ENCODE results near the gene GAS7. TPM values are rescaled to one million over a fixed set of nuclear protein-coding genes. Genes with fewer than 3 reads are reported as not detected.

GAS7 gene
- total and polyA plus RNA-seq, 10 of the 15 experiments (the other 5 are each of a cell fraction or from before 2014, with no cell fraction given), result 2.3 to 53.4 (median 24.0) TPM

DNA sequence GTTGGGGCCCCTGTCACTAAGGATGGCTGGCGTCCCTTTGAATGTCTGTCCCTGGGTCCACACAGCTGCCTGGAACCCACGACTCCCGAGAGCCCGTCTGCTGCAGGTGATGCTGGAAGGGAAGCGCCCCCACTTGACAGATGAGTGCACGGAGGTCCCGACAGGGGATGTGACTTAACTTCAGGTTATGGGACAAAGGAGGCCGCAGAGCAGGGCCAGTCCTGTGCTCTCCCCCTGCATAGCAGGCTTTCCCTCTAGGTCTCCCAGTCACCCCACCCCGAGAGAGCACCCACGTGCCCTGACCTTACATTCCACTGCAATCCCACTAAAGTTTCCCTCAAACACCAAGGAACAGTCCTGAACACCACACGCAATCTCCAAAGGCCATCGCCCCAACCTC lies 287.3 kb downstream of the GAS7 start:
- no peaks in the 10 kb centered on the region for H3K79me2 ChIP-seq (ENCODE audit: control insufficient read depth, insufficient read depth, low read length)
- intact Hi-C loops (cut with micrococcal nuclease; ENCODE audit: unreplicated experiment), result no loop called here
- ChIA-PET POLR2A (no interaction called here), RAD21 (ENCODE audit: unreplicated experiment) (no interaction called here), CTCF (no interaction called here), SMC1A (ENCODE audit: uncharacterized antibody, unreplicated experiment) (no interaction called here)
- H3K4me2 ChIP-seq (ENCODE audit: control insufficient read depth, insufficient read depth), result no peak overlapping the region
- no peak overlapping the region for H3K27ac ChIP-seq (ENCODE audit: control insufficient read depth, insufficient read depth)
- no peak overlapping the region for H2AFZ ChIP-seq (ENCODE audit: control insufficient read depth, low read depth, low read length)
- TF ChIP-seq MEF2B (IDR thresholded peaks at IDR 0.05; ENCODE audit: partially characterized antibody, poor library complexity, severe bottlenecking) (no peak), KLF5 (IDR thresholded peaks at IDR 0.05; ENCODE audit: partially characterized antibody) (no peak), POLR2A (IDR thresholded peaks at IDR 0.05; ENCODE audit: low read depth, low read length) (no peak), RFX5 (IDR thresholded peaks at IDR 0.05; ENCODE audit: low read depth, low read length) (no peak), TCF7 (IDR thresholded peaks at IDR 0.05; ENCODE audit: borderline replicate concordance) (no peak), FOXM1 (IDR thresholded peaks at IDR 0.05; ENCODE audit: low read depth, low read length) (no peak)
- no peaks in the 10 kb centered on the region for H3K4me1 ChIP-seq (ENCODE audit: control insufficient read depth, insufficient read depth, low read length)
- H3K9ac ChIP-seq (ENCODE audit: control insufficient read depth, insufficient read depth, low read length), result no peak overlapping the region
- H4K20me1 ChIP-seq (ENCODE audit: control insufficient read depth, insufficient read depth), result no peaks in the 10 kb centered on the region
- no peak overlapping the region for H3K4me3 ChIP-seq
- DNase-seq (ENCODE audit: low read depth, low spot score), result no peak
- BruUV-seq (replicated peaks), result no TSS peak
- no peaks in the 10 kb centered on the region; a peak in 1 of 4 replicates for H3K36me3 ChIP-seq (ENCODE audit: control insufficient read depth in 2 of 2, insufficient read depth in 2 of 2, low read length in 1 of 2)
- ATAC-seq, result no peak
- H3K27me3 ChIP-seq (replicated peaks in 1 of 2; ENCODE audit: control insufficient read depth in 2 of 2, insufficient read depth in 2 of 2, low read length in 1 of 2), result peaks cover 0 to 2% of the 10 kb centered on the region in 2 experiments; a peak in 2 of 4 replicates
- WGBS (ENCODE audit: insufficient coverage, insufficient replicate concordance, low lambda C conversion rate, missing lambda C conversion rate), result 32% methylated on average over 12 of the region's 12 CpGs
- no peak for FAIRE-seq
- no peaks in the 10 kb centered on the region for H3K9me3 ChIP-seq (replicated peaks; ENCODE audit: control insufficient read depth, insufficient read depth, low read length)
- in situ Hi-C loops (cut with MboI), result no loop called here

DNA sequence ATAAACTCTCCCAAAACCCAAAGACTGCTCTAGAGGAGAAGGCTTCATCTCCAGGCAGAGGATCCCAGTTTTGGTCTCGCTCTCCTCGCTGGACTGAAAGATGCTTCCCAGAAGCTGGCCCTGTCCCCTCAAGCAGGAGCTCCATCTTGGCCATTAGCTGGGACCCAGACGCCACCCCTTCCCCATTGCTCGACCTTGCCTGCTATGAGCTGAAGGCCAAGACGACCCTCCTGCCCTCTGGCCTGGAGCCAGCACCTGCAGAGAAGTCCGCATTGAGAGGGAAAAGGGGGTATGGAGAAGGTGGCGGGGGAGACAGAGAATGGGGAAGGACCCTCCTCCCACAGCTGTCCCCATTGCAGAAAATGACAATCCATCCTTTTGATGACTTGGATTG lies 289.8 kb downstream of the GAS7 start:
- in situ Hi-C loops (cut with MboI), result no loop called here
- intact Hi-C loops (cut with micrococcal nuclease; ENCODE audit: unreplicated experiment), result no loop called here
- TF ChIP-seq EP300 (IDR thresholded peaks at IDR 0.05; ENCODE audit: borderline replicate concordance in 1 of 2, control insufficient read depth in 1 of 2, low read depth in 2 of 2, low read length in 2 of 2) (no peak), POLR2A (IDR thresholded peaks at IDR 0.05; ENCODE audit: low read depth, low read length) (no peak), PML (IDR thresholded peaks at IDR 0.05; ENCODE audit: low read length) (no peak), SMARCA5 (IDR thresholded peaks at IDR 0.05) (no peak), NR2C2 (IDR thresholded peaks at IDR 0.05; ENCODE audit: borderline replicate concordance, control insufficient read depth, insufficient read length, low read depth) (no peak), MYC (IDR thresholded peaks at IDR 0.05; ENCODE audit: insufficient read depth, insufficient read length, insufficient replicate concordance, low read length, severe bottlenecking) (no peak)
- TF ChIP-seq, protein P1, sequence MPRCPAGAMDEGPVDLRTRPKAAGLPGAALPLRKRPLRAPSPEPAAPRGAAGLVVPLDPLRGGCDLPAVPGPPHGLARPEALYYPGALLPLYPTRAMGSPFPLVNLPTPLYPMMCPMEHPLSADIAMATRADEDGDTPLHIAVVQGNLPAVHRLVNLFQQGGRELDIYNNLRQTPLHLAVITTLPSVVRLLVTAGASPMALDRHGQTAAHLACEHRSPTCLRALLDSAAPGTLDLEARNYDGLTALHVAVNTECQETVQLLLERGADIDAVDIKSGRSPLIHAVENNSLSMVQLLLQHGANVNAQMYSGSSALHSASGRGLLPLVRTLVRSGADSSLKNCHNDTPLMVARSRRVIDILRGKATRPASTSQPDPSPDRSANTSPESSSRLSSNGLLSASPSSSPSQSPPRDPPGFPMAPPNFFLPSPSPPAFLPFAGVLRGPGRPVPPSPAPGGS (IDR thresholded peaks at IDR 0.05; ENCODE audit: borderline replicate concordance, insufficient read depth, low read depth, low read length, poor library complexity, severe bottlenecking), result no peak
- TF ChIP-seq, protein P2, sequence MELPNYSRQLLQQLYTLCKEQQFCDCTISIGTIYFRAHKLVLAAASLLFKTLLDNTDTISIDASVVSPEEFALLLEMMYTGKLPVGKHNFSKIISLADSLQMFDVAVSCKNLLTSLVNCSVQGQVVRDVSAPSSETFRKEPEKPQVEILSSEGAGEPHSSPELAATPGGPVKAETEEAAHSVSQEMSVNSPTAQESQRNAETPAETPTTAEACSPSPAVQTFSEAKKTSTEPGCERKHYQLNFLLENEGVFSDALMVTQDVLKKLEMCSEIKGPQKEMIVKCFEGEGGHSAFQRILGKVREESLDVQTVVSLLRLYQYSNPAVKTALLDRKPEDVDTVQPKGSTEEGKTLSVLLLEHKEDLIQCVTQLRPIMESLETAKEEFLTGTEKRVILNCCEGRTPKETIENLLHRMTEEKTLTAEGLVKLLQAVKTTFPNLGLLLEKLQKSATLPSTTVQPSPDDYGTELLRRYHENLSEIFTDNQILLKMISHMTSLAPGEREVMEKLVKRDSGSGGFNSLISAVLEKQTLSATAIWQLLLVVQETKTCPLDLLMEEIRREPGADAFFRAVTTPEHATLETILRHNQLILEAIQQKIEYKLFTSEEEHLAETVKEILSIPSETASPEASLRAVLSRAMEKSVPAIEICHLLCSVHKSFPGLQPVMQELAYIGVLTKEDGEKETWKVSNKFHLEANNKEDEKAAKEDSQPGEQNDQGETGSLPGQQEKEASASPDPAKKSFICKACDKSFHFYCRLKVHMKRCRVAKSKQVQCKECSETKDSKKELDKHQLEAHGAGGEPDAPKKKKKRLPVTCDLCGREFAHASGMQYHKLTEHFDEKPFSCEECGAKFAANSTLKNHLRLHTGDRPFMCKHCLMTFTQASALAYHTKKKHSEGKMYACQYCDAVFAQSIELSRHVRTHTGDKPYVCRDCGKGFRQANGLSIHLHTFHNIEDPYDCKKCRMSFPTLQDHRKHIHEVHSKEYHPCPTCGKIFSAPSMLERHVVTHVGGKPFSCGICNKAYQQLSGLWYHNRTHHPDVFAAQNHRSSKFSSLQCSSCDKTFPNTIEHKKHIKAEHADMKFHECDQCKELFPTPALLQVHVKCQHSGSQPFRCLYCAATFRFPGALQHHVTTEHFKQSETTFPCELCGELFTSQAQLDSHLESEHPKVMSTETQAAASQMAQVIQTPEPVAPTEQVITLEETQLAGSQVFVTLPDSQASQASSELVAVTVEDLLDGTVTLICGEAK (IDR thresholded peaks at IDR 0.05; ENCODE audit: borderline replicate concordance), result no peak

More for the DNA sequence above, 289.8 kb downstream of the GAS7 start:
- H3K9ac ChIP-seq (ENCODE audit: control insufficient read depth, insufficient read depth, low read length), result no peak overlapping the region
- H3K27me3 ChIP-seq (replicated peaks in 1 of 2; ENCODE audit: control insufficient read depth in 2 of 2, insufficient read depth in 2 of 2, low read length in 1 of 2), result peaks cover 0 to 2% of the 10 kb centered on the region in 2 experiments; a peak in 2 of 4 replicates
- FAIRE-seq (no peak), DNase-seq (ENCODE audit: low read depth, low spot score) (no peak), ATAC-seq (no peak)
- no peak overlapping the region for H3K27ac ChIP-seq (ENCODE audit: control insufficient read depth, insufficient read depth)
- ChIA-PET POLR2A (no interaction called here), CTCF (no interaction called here), RAD21 (ENCODE audit: unreplicated experiment) (no interaction called here), SMC1A (ENCODE audit: uncharacterized antibody, unreplicated experiment) (no interaction called here)
- WGBS (ENCODE audit: insufficient coverage, insufficient replicate concordance, low lambda C conversion rate, missing lambda C conversion rate), result 14% methylated on average over 7 of the region's 7 CpGs
- no peaks in the 10 kb centered on the region for H4K20me1 ChIP-seq (ENCODE audit: control insufficient read depth, insufficient read depth)
- no peaks in the 10 kb centered on the region for H3K9me3 ChIP-seq (replicated peaks; ENCODE audit: control insufficient read depth, insufficient read depth, low read length)
- no peaks in the 10 kb centered on the region for H3K79me2 ChIP-seq (ENCODE audit: control insufficient read depth, insufficient read depth, low read length)
- H2AFZ ChIP-seq (ENCODE audit: control insufficient read depth, low read depth, low read length), result no peak overlapping the region
- no peak overlapping the region for H3K4me2 ChIP-seq (ENCODE audit: control insufficient read depth, insufficient read depth)
- no peak overlapping the region for H3K4me3 ChIP-seq
- no TSS peak for BruUV-seq (replicated peaks)
- no peaks in the 10 kb centered on the region for H3K36me3 ChIP-seq (ENCODE audit: control insufficient read depth in 2 of 2, insufficient read depth in 2 of 2, low read length in 1 of 2)
- H3K4me1 ChIP-seq (ENCODE audit: control insufficient read depth, insufficient read depth, low read length), result no peaks in the 10 kb centered on the region
